WTC11 (cell line): ENCODE results near the gene ASPHD2. TPM values are rescaled to one million over a fixed set of nuclear protein-coding genes. Genes with fewer than 3 reads are reported as not detected.

Source experiments
- ATAC-seq: fragments of 200-7000 bp; cut with Tn5 transposase; 2 replicates; pipeline ENCODE4 v1.10.0; 2021; ENCODE audit warnings: mild to moderate bottlenecking, moderate library complexity
- CTCF ChIA-PET: fragments of 300-600 bp; sonication (Branson Sonifier 250); formaldehyde crosslinking; loops from one replicate; lab custom pipeline; 2021; ENCODE audit warnings: antibody characterized with exemption; lab: Charles Lee
- POLR2A ChIA-PET: fragments of 350-600 bp; sonication (Branson Sonifier 250); formaldehyde crosslinking; loops from one replicate; lab custom pipeline; 2021; ENCODE audit warnings: antibody characterized with exemption; lab: Charles Lee
- DNase-seq: peaks from one replicate; pipeline ENCODE4 v3.0.0; 2021; ENCODE audit warnings: low spot score
- H3K27ac Mint-ChIP-seq: 2 replicates; pipeline ENCODE4 v1.8.0; 2021; ENCODE audit warnings: mixed read lengths
- H3K27me3 Mint-ChIP-seq: 2 replicates; pipeline ENCODE4 v1.8.0; 2021; ENCODE audit warnings: low read depth, mild to moderate bottlenecking, moderate library complexity, mixed read lengths
- H3K36me3 Mint-ChIP-seq: 2 replicates; pipeline ENCODE4 v1.8.0; 2021; ENCODE audit warnings: mixed read lengths
- H3K4me1 Mint-ChIP-seq: 2 replicates; pipeline ENCODE4 v1.8.0; 2022; ENCODE audit warnings: mixed read lengths
- H3K4me3 Mint-ChIP-seq: 2 replicates; pipeline ENCODE4 v1.8.0; 2021; ENCODE audit warnings: mild to moderate bottlenecking, moderate library complexity, mixed read lengths
- H3K9me3 Mint-ChIP-seq: 2 replicates; pipeline ENCODE4 v1.8.0; 2021; ENCODE audit warnings: mixed read lengths
- ARID4B ChIP-seq: sonication (generic); formaldehyde crosslinking; IDR thresholded peaks from 2 replicates; pipeline ENCODE4 v1.8.0; 2023; ENCODE audit warnings: missing genetic modification reagents, mild to moderate bottlenecking, borderline replicate concordance
- CREB1 ChIP-seq: sonication (generic); formaldehyde crosslinking; IDR thresholded peaks from 2 replicates; pipeline ENCODE4 v1.8.0; 2023; ENCODE audit warnings: mild to moderate bottlenecking, missing genetic modification reagents
- ELF4 ChIP-seq: sonication (generic); formaldehyde crosslinking; IDR thresholded peaks from 2 replicates; pipeline ENCODE4 v1.8.1; 2022; ENCODE audit warnings: low read depth, mild to moderate bottlenecking, moderate library complexity, missing genetic modification reagents
- ESRRA ChIP-seq: sonication (generic); formaldehyde crosslinking; IDR thresholded peaks from 2 replicates; pipeline ENCODE4 v1.8.1; 2022; ENCODE audit warnings: mild to moderate bottlenecking, missing genetic modification reagents, borderline replicate concordance
- ETV6 ChIP-seq: sonication (generic); formaldehyde crosslinking; IDR thresholded peaks from 2 replicates; pipeline ENCODE4 v1.8.1; 2022; ENCODE audit warnings: mild to moderate bottlenecking, missing genetic modification reagents
- HMGA2 ChIP-seq: fragments of 250-450 bp; sonication (Bioruptor Pico); IDR thresholded peaks from 2 replicates; pipeline ENCODE4 v1.4.0; 2021; ENCODE audit warnings: mild to moderate bottlenecking, moderate library complexity
- IRF2 ChIP-seq: sonication (generic); formaldehyde crosslinking; IDR thresholded peaks from 2 replicates; pipeline ENCODE4 v1.8.0; 2022; ENCODE audit warnings: low read depth, missing genetic modification reagents, borderline replicate concordance
- JUN ChIP-seq: sonication (generic); formaldehyde crosslinking; IDR thresholded peaks from 2 replicates; pipeline ENCODE4 v1.8.0; 2023; ENCODE audit warnings: mild to moderate bottlenecking, missing genetic modification reagents
- MYBL2 ChIP-seq: sonication (generic); formaldehyde crosslinking; IDR thresholded peaks from 2 replicates; pipeline ENCODE4 v1.8.1; 2023; ENCODE audit warnings: mild to moderate bottlenecking, moderate library complexity, missing genetic modification reagents
- NFE2L1 ChIP-seq: sonication (generic); formaldehyde crosslinking; IDR thresholded peaks from 2 replicates; pipeline ENCODE4 v1.8.1; 2023; ENCODE audit warnings: missing genetic modification reagents
- NFYB ChIP-seq: sonication (generic); formaldehyde crosslinking; conservative IDR thresholded peaks from 2 replicates; pipeline ENCODE4 v1.8.0; 2022; ENCODE audit warnings: low read depth, missing genetic modification reagents
- RELA ChIP-seq: sonication (generic); formaldehyde crosslinking; IDR thresholded peaks from 2 replicates; pipeline ENCODE4 v1.8.1; 2022; ENCODE audit warnings: missing genetic modification reagents, mild to moderate bottlenecking, borderline replicate concordance
- SOX15 ChIP-seq: fragments of 250-450 bp; sonication (Bioruptor Pico); IDR thresholded peaks from 2 replicates; pipeline ENCODE4 v1.9.0; 2021; ENCODE audit warnings: mild to moderate bottlenecking
- SP1 ChIP-seq: sonication (generic); formaldehyde crosslinking; conservative IDR thresholded peaks from 2 replicates; pipeline ENCODE4 v1.8.1; 2022; ENCODE audit warnings: missing genetic modification reagents
- TCF7 ChIP-seq: sonication (generic); formaldehyde crosslinking; IDR thresholded peaks from 2 replicates; pipeline ENCODE4 v1.8.0; 2022; ENCODE audit warnings: mild to moderate bottlenecking, low read depth, missing genetic modification reagents, moderate library complexity
- TEAD1 ChIP-seq: sonication (generic); formaldehyde crosslinking; IDR thresholded peaks from 2 replicates; pipeline ENCODE4 v1.8.0; 2022; ENCODE audit warnings: mild to moderate bottlenecking, missing genetic modification reagents
- TEAD4 ChIP-seq: sonication (generic); formaldehyde crosslinking; IDR thresholded peaks from 2 replicates; pipeline ENCODE4 v1.8.0; 2022; ENCODE audit warnings: mild to moderate bottlenecking, missing genetic modification reagents
- ZNF138 ChIP-seq: sonication (generic); formaldehyde crosslinking; conservative IDR thresholded peaks from 2 replicates; pipeline ENCODE4 v1.8.1; 2022; ENCODE audit warnings: mild to moderate bottlenecking, moderate library complexity, missing genetic modification reagents
- ZNF232 ChIP-seq: sonication (generic); formaldehyde crosslinking; IDR thresholded peaks from 2 replicates; pipeline ENCODE4 v1.8.0; 2022; ENCODE audit warnings: mild to moderate bottlenecking, missing genetic modification reagents
- ZNF263 ChIP-seq: sonication (generic); formaldehyde crosslinking; IDR thresholded peaks from 2 replicates; pipeline ENCODE4 v1.8.1; 2022; ENCODE audit warnings: low read depth, mild to moderate bottlenecking, moderate library complexity, missing genetic modification reagents
- ZNF425 ChIP-seq: fragments of 250-450 bp; sonication (Bioruptor Pico); conservative IDR thresholded peaks from 2 replicates; pipeline ENCODE4 v1.9.0; 2021; ENCODE audit warnings: mild to moderate bottlenecking
- total RNA-seq: library from RNA; stranded (reverse); gene quantifications from 3 replicates; pipeline ENCODE4 v1.2.3, GENCODE V29; 2021
- TF ChIP-seq, protein P1 (sequence below): sonication (generic); formaldehyde crosslinking; IDR thresholded peaks from 2 replicates; pipeline ENCODE4 v1.8.1; 2022; ENCODE audit warnings: mild to moderate bottlenecking, moderate library complexity, missing genetic modification reagents
- TF ChIP-seq, protein P2 (sequence below): sonication (generic); formaldehyde crosslinking; IDR thresholded peaks from 2 replicates; pipeline ENCODE4 v1.8.1; 2023; ENCODE audit warnings: mild to moderate bottlenecking, moderate library complexity, missing genetic modification reagents

Gene ASPHD2
- total RNA-seq, 1 experiment from 2014 or later: 7.1 TPM

DNA sequence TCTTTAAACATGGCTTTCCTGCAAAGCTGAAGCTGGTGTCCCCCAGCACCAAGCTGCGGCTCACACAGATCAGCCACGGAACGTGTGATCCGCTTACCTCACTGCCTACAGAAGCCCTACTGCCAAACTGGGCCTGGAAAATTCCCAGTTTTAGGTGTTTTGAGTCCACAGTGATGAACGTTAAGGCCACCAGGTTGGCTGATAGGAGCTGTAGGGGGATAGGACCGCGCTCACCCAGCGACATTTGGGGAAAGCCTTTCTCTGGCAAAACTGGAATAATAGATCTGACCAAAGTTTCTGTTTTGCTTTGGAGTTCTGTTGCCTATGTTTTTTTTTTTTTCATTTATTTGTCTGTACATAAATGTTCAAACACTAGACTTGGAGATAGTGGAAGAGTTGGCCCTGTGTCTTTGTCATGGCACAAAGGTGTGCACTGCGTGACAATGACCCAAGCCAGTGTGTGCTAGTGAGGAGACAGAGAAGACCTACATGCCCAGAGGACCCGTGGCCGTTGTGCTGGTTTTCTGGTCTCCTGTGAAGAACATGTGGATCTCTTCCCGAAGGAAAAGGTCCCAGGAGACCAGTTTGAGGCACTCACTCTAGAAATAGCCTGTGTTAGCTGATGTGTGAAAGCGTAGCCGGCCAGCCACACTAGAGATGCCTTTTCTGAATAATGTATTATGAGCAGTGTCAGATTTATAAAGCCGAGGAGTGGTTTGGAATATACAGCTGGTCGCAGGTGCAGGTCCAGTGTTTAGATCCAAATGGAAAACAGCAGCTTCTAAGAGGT, 15.0 kb downstream of the ASPHD2 start:
- TF ChIP-seq ZNF425 (no peak), TCF7 (CRISPR knock-in tag) (no peak), TEAD4 (no peak), ZNF232 (CRISPR knock-in tag) (no peak), MYBL2 (no peak), RELA (CRISPR knock-in tag) (no peak), ELF4 (no peak), NFYB (CRISPR knock-in tag) (no peak), ZNF263 (CRISPR knock-in tag) (no peak), TEAD1 (CRISPR knock-in tag) (no peak), NFE2L1 (CRISPR knock-in tag) (no peak), ZNF138 (CRISPR knock-in tag) (no peak), JUN (CRISPR knock-in tag) (no peak), ETV6 (CRISPR knock-in tag) (no peak), CREB1 (no peak)
- TF ChIP-seq, protein P1, sequence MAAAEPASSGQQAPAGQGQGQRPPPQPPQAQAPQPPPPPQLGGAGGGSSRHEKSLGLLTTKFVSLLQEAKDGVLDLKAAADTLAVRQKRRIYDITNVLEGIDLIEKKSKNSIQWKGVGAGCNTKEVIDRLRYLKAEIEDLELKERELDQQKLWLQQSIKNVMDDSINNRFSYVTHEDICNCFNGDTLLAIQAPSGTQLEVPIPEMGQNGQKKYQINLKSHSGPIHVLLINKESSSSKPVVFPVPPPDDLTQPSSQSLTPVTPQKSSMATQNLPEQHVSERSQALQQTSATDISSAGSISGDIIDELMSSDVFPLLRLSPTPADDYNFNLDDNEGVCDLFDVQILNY (CRISPR knock-in tag): no peak
- TF ChIP-seq, protein P2, sequence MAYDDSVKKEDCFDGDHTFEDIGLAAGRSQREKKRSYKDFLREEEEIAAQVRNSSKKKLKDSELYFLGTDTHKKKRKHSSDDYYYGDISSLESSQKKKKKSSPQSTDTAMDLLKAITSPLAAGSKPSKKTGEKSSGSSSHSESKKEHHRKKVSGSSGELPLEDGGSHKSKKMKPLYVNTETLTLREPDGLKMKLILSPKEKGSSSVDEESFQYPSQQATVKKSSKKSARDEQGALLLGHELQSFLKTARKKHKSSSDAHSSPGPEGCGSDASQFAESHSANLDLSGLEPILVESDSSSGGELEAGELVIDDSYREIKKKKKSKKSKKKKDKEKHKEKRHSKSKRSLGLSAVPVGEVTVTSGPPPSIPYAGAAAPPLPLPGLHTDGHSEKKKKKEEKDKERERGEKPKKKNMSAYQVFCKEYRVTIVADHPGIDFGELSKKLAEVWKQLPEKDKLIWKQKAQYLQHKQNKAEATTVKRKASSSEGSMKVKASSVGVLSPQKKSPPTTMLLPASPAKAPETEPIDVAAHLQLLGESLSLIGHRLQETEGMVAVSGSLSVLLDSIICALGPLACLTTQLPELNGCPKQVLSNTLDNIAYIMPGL (CRISPR knock-in tag): no peak
- Mint-ChIP-seq H3K36me3 (no peaks in the 10 kb centered on the region), H3K4me3 (no peak overlapping the region), H3K27ac (peak overlapping the region; percentile 19; the same call in 1 of the 2 replicates), H3K9me3 (no peaks in the 10 kb centered on the region), H3K4me1 (peaks cover 5% of the 10 kb centered on the region), H3K27me3 (no peaks in the 10 kb centered on the region)
- ATAC-seq (no peak), DNase-seq (no peak)
- CTCF ChIA-PET: interaction anchor here (2.5 kb wide), 1 partner anchor 77 kb away, joined by 6 read pairs; no protein-coding TSS in a partner anchor
- POLR2A ChIA-PET: no interaction called here

GRCh38 chr22:26444777-26445176, 15.7 kb downstream of the ASPHD2 start:
- Mint-ChIP-seq H3K4me1 (peaks cover 5% of the 10 kb centered on the region), H3K27ac (peak overlapping the region; percentile 35), H3K36me3 (no peaks in the 10 kb centered on the region), H3K9me3 (no peaks in the 10 kb centered on the region), H3K4me3 (no peak overlapping the region), H3K27me3 (no peaks in the 10 kb centered on the region)
- ChIA-PET CTCF (interaction anchor here (2.5 kb wide), 1 partner anchor 78 kb away, joined by 6 read pairs; no protein-coding TSS in a partner anchor), POLR2A (no interaction called here)
- no peak for DNase-seq
- TF ChIP-seq JUN (CRISPR knock-in tag): no peak
- ATAC-seq: no peak

- H3K36me3 Mint-ChIP-seq: no peaks in the 10 kb centered on the region
- peaks cover 5% of the 10 kb centered on the region for H3K4me1 Mint-ChIP-seq
- no peaks in the 10 kb centered on the region for H3K27me3 Mint-ChIP-seq
- H3K4me3 Mint-ChIP-seq: no peak overlapping the region
- CTCF ChIA-PET: interaction anchor here (0.9 to 4.4 kb wide), 7 partner anchors 15 to 233 kb away, joined by 3 to 22 read pairs (median 4); no protein-coding TSS in a partner anchor
- POLR2A ChIA-PET: no interaction called here
- ATAC-seq (no peak), DNase-seq (no peak)
- H3K9me3 Mint-ChIP-seq: no peaks in the 10 kb centered on the region
- peak overlapping the region; percentile 12; the same call in 1 of the 2 replicates for H3K27ac Mint-ChIP-seq
- no peak for TF ChIP-seq HMGA2
- no peak for TF ChIP-seq CREB1
- no peak for TF ChIP-seq SP1 (CRISPR knock-in tag)
- no peak for TF ChIP-seq ARID4B (CRISPR knock-in tag)
- no peak for TF ChIP-seq ELF4
- TF ChIP-seq IRF2 (CRISPR knock-in tag): no peak
- TF ChIP-seq ESRRA (CRISPR knock-in tag): no peak
- TF ChIP-seq TEAD4: no peak
- no peak for TF ChIP-seq SOX15
These were observed 16.7 kb downstream of the ASPHD2 start for GRCh38 chr22:26445577-26446275.
